T-cell (primary cell): ENCODE results near the gene PGP. TPM values are rescaled to one million over a fixed set of nuclear protein-coding genes. Genes with fewer than 3 reads are reported as not detected.

Experiments
- ATAC-seq, 4 experiments: fragments of 200-7000 bp in 3 of 4; fragments of 150-1000 bp in 1 of 4; cut with Tn5 transposase; replicated peaks in 1 of 4; 1 replicate in 3 of 4; 2 replicates in 1 of 4; pipeline ENCODE4 v1.10.0; 2021; ENCODE audit warnings: moderate library complexity in 3 of 4, mild to moderate bottlenecking in 2 of 4, moderate number of reproducible peaks in 1 of 4
- CTCF ChIA-PET, 2 donors: fragments of 300-600 bp; sonication (Branson Sonifier 250); formaldehyde crosslinking; loops; one replicate each; lab custom pipeline; 2022; ENCODE audit warnings: antibody characterized with exemption in 2 of 2; lab: Charles Lee
- POLR2A ChIA-PET, 2 donors: fragments of 300-600 bp; sonication (Branson Sonifier 250); formaldehyde crosslinking; loops; one replicate each; lab custom pipeline; 2022; ENCODE audit warnings: antibody characterized with exemption in 2 of 2; lab: Charles Lee
- DNase-seq, 35 experiments: peaks; one replicate each; pipeline versions ENCODE4 v3.0.0 to v3.0.0-alpha.2; 2013 to 2023
- H3K27ac ChIP-seq: one replicate; pipeline ENCODE4 v1.5.1; 2013; ENCODE audit warnings: low read length
- H3K27me3 ChIP-seq, 2 experiments: replicated peaks in 1 of 2; 1 replicate in 1 of 2; 2 replicates in 1 of 2; pipeline versions ENCODE4 v1.6.1 to v1.7.0; 2013; ENCODE audit warnings: low read length in 1 of 2, mixed read lengths in 1 of 2; ENCODE audit not compliant: control insufficient read depth in 2 of 2, insufficient read depth in 2 of 2; ENCODE audit errors: extremely low read depth in 1 of 2
- H3K36me3 ChIP-seq, 2 donors: 1 replicate in 1 of 2; 2 replicates in 1 of 2; pipeline versions ENCODE4 v1.6.1 to v1.7.0; 2013; ENCODE audit warnings: low read length in 1 of 2; ENCODE audit not compliant: control insufficient read depth in 2 of 2, insufficient read depth in 1 of 2; ENCODE audit errors: extremely low read depth in 1 of 2
- H3K4me1 ChIP-seq, 2 experiments: 1 replicate in 1 of 2; 2 replicates in 1 of 2; pipeline versions ENCODE4 v1.6.1 to v1.7.0; 2013; ENCODE audit warnings: low read length in 2 of 2, mixed read lengths in 1 of 2; ENCODE audit not compliant: insufficient read depth in 2 of 2, control insufficient read depth in 1 of 2; ENCODE audit errors: extremely low read depth in 1 of 2
- H3K4me3 ChIP-seq, 2 donors: 1 replicate in 1 of 2; 2 replicates in 1 of 2; pipeline versions ENCODE4 v1.5.1 to v1.7.0; 2013; ENCODE audit warnings: mild to moderate bottlenecking in 2 of 2, low read length in 1 of 2, moderate library complexity in 1 of 2; ENCODE audit not compliant: control insufficient read depth in 1 of 2; ENCODE audit errors: extremely low read depth in 1 of 2
- H3K9me3 ChIP-seq: 2 replicates; pipeline ENCODE4 v1.7.0; 2013
- H3K27ac Mint-ChIP-seq, 2 donors: one replicate each; pipeline ENCODE4 v1.8.0; 2020 to 2021; ENCODE audit warnings: mild to moderate bottlenecking in 2 of 2, mixed read lengths in 2 of 2
- H3K27me3 Mint-ChIP-seq, 2 donors: one replicate each; pipeline ENCODE4 v1.8.0; 2021 to 2022; ENCODE audit warnings: mixed read lengths in 2 of 2
- H3K36me3 Mint-ChIP-seq: one replicate; pipeline ENCODE4 v1.8.0; 2021; ENCODE audit warnings: mixed read lengths
- H3K4me1 Mint-ChIP-seq, 3 donors: one replicate each; pipeline ENCODE4 v1.8.0; 2020 to 2022; ENCODE audit warnings: mixed read lengths in 3 of 3, mild to moderate bottlenecking in 1 of 3
- H3K4me3 Mint-ChIP-seq, 3 donors: one replicate each; pipeline ENCODE4 v1.8.0; 2020 to 2022; ENCODE audit warnings: mild to moderate bottlenecking in 3 of 3, mixed read lengths in 3 of 3, moderate library complexity in 3 of 3
- H3K9me3 Mint-ChIP-seq, 3 donors: one replicate each; pipeline ENCODE4 v1.8.0; 2020 to 2022; ENCODE audit warnings: mixed read lengths in 3 of 3
- WGBS: methylation state at CpG from one replicate; pipeline ENCODE4 v1.1.5; 2013; ENCODE audit warnings: missing lambda C conversion rate; ENCODE audit not compliant: insufficient coverage; 5-methylcytosine and 5-hydroxymethylcytosine counted together
- total RNA-seq, 35 experiments: library from RNA in 6 of 35; stranded (reverse) in 6 of 35; fragments of 120-200 nt in 1 of 35; gene quantifications; one replicate each; pipeline versions ENCODE4 v1.2.1 to v1.2.4 and lab custom pipeline; 2013 to 2026

Gene PGP
- total RNA-seq, 5 donors from 2014 or later (not counting 1 experiment from before 2014, with no cell fraction given) = 12.7 to 23.1 (median 20.4) TPM

DNA sequence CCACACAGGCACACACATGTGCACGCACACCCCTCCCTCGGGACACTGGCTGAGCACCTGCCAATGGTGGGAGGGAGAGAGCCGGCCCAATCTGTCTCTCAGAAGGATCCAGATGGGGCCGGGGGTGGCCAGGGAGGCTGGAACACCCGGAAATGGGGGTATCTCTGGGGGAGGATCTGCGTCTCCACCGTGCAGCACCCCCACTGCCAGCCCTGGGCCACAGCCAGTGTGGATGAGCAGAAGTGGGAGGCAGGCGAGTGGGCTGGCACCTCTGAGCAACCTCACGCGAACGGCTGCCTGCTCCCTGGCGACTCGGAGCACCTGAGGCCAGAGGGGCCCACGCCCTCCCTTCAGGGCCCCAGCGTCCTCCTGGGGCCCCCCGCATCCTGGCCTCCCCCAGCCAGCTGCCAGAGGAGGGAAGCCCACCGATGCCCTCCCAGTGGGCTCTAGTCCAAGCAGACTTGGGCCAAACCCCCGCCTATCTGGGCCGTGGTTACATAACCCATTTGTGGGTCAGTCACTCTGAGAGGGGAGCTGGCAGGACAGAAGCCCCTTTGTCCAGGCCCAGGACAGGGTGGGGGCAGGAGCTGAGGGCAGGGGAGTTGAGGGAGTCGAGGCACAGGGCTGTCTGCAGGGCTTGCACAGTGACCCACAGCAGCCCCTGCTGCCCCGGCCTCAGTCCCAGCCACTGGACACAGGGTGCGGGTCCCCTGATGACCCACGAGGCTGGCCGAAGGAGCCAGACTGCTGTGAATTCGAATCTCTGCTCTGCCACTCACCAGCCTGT is 23.8 kb downstream of the PGP start:
- Histone ChIP-seq H3K36me3 (no peaks in the 10 kb centered on the region), H3K9me3 (no peaks in the 10 kb centered on the region), H3K27me3 (peaks cover 0 to 30% of the 10 kb centered on the region in 2 experiments), H3K4me1 (peaks cover 0 to 10% of the 10 kb centered on the region in 2 experiments), H3K27ac (no peak overlapping the region), H3K4me3 (no peak overlapping the region)
- H3K27ac Mint-ChIP-seq = no peak overlapping the region
- ChIA-PET CTCF (no interaction called here), POLR2A (interaction anchor here in 1 of 2 donors (0.7 kb wide), 1 partner anchor 250 kb away, joined by 5 read pairs; no protein-coding TSS in a partner anchor)
- 81% methylated on average over 20 of the region's 25 CpGs for whole genome bisulfite sequencing
- peaks cover 5 to 9% of the 10 kb centered on the region in 2 donors for H3K27me3 Mint-ChIP-seq
- H3K4me1 Mint-ChIP-seq = peaks cover 0 to 8% (median 4%) of the 10 kb centered on the region in 3 donors
- DNase-seq (no peak), ATAC-seq (no peak)
- H3K4me3 Mint-ChIP-seq = no peak overlapping the region
- H3K36me3 Mint-ChIP-seq = no peaks in the 10 kb centered on the region
- no peaks in the 10 kb centered on the region for H3K9me3 Mint-ChIP-seq

DNA sequence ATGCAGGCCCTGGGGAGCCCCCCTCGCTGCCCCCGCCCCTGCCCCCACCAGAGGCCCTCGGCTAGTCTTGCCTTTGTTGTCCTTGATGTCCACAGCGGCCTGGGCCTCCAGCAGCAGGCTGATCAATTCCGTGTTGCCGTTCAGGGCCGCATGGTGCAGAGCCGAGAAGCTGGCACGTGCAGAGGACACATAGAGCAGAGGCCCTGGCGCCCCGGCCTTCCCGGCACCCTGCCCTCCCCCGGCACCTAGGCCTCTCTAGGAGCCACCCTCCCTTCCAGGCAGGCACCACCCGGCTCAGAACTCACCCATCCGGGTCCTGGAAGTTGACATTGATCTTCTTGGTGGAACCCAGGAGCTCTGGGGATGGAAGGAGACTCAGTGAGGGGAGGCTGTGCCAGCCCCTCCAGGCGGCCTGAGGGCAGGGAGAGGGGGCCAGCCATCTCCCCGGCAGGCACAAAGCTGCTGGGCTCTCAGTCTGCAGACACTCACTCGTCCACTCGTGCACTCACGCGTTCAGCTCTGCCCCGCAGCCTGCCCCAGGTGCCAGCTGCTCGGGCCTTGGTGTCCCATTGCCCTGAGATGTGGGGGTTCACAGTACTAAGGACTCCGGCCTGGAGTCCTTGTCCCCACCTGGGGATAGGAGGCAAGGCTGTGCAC is 24.5 kb downstream of the PGP start:
- 83% methylated on average over 17 of the region's 24 CpGs for WGBS
- Histone ChIP-seq H3K9me3 (no peaks in the 10 kb centered on the region), H3K36me3 (no peaks in the 10 kb centered on the region), H3K4me3 (no peak overlapping the region), H3K27ac (no peak overlapping the region), H3K27me3 (peaks cover 0 to 23% of the 10 kb centered on the region in 2 experiments), H3K4me1 (peaks cover 0 to 3% of the 10 kb centered on the region in 2 experiments)
- ChIA-PET POLR2A (interaction anchor here in 1 of 2 donors (0.7 kb wide), 1 partner anchor 251 kb away, joined by 5 read pairs; no protein-coding TSS in a partner anchor), CTCF (no interaction called here)
- DNase-seq (no peak), ATAC-seq (no peak)
- H3K27ac Mint-ChIP-seq = no peak overlapping the region
- H3K9me3 Mint-ChIP-seq = no peaks in the 10 kb centered on the region
- no peaks in the 10 kb centered on the region for H3K36me3 Mint-ChIP-seq
- peaks cover 0 to 5% (median 4%) of the 10 kb centered on the region in 3 donors for H3K4me1 Mint-ChIP-seq
- peaks cover 5 to 8% of the 10 kb centered on the region in 2 donors for H3K27me3 Mint-ChIP-seq
- no peak overlapping the region for H3K4me3 Mint-ChIP-seq

DNA sequence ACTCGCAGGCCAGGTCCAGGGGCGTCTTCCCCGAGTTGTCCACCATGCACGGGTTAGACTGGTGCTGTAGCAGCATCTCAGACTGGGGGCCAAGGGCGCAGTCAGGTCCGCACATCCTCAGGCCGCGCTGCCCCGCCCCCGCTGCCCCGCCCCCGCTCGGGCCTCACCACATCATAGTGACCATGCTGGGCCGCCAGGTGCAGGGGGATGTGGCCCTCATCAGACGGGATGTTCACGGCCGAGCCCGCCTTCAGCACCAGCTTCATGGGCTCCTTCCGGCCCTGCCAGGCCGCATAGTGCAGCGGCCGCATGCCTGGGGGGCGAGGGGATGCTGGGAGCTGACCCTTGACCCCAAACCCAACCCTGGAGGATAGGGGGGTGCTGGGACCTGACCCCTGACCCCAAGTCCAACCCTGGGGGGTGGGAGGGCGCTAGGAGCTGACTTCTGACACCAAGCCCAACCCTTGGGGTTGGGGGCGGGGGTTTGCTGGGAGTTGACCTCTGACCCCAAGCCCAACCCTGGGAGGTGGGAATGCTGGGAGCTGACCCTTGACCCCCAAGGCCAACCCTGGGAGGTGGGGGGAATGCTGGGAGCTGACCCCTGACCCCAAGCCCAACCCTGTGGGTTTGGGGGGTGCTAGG is 25.3 kb downstream of the PGP start:
- H3K4me1 Mint-ChIP-seq = no peaks in the 10 kb centered on the region
- H3K27me3 ChIP-seq = peaks cover 0 to 15% of the 10 kb centered on the region in 2 experiments
- POLR2A ChIA-PET = no interaction called here
- peaks cover 0 to 3% of the 10 kb centered on the region in 2 donors for H3K27me3 Mint-ChIP-seq
- H3K4me3 Mint-ChIP-seq = no peak overlapping the region
- H3K9me3 ChIP-seq = no peaks in the 10 kb centered on the region
- H3K9me3 Mint-ChIP-seq = no peaks in the 10 kb centered on the region
- ATAC-seq (no peak), DNase-seq (no peak)
- H3K27ac ChIP-seq = no peak overlapping the region
- WGBS = 93% methylated on average over 17 of the region's 25 CpGs
- no peak overlapping the region for H3K27ac Mint-ChIP-seq
- H3K36me3 Mint-ChIP-seq = no peaks in the 10 kb centered on the region
- H3K4me3 ChIP-seq = no peak overlapping the region
- CTCF ChIA-PET = no interaction called here
- no peaks in the 10 kb centered on the region for H3K4me1 ChIP-seq
- H3K36me3 ChIP-seq = no peaks in the 10 kb centered on the region

DNA sequence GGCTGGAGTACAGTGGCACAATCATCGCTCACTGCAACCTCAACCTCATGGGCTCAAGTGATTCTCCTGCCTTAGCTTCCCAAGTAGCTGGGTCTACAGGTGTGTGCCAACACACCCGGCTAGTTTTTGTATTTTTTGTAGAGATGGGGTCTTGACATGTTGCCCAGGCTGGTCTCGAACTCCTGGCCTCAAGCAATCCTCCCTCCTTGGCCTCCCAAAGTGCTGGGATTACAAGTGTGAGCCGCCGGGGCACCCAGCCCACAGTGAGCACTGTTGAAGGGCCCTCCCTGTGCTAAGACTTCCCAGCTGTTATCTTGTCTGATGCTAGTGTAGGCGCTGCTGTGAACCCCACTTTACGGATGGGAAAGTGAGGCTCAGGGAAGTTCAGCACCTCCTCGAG is 26.2 kb downstream of the PGP start:
- DNase-seq = no peak
- Histone ChIP-seq H3K9me3 (no peaks in the 10 kb centered on the region), H3K4me3 (no peak overlapping the region), H3K4me1 (no peaks in the 10 kb centered on the region), H3K36me3 (no peaks in the 10 kb centered on the region), H3K27ac (no peak overlapping the region), H3K27me3 (peaks cover 0 to 6% of the 10 kb centered on the region in 2 experiments)
- Mint-ChIP-seq H3K4me3 (no peak overlapping the region), H3K27ac (no peak overlapping the region), H3K9me3 (no peaks in the 10 kb centered on the region), H3K36me3 (no peaks in the 10 kb centered on the region), H3K27me3 (no peaks in the 10 kb centered on the region), H3K4me1 (no peaks in the 10 kb centered on the region)
- WGBS = 97% methylated on average over 4 of the region's 8 CpGs
- ChIA-PET CTCF (no interaction called here), POLR2A (no interaction called here)
- ATAC-seq = no peak

DNA sequence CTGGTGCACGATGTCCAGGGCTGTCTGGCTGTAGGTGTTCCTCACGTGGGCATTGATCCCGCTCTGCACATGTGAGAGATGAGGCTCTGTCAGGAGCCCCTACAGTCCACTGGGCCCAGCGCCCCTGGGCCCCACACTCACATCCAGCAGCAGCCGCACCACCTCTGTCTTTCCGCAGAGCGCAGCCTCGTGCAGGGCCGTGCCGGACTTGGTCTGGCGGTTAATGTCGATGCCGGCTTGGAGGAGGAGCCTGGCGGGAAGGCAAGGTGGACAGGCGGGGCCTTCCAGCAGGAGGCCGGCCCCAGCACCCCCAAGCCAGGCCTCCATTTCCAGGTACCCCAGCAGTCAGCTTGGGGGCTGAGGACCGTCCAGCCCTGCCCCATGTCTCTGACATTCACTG is 27.4 kb downstream of the PGP start:
- Histone ChIP-seq H3K4me1 (peaks cover 0 to 2% of the 10 kb centered on the region in 2 experiments), H3K9me3 (no peaks in the 10 kb centered on the region), H3K36me3 (no peaks in the 10 kb centered on the region), H3K4me3 (no peak overlapping the region), H3K27me3 (peaks cover 0 to 4% of the 10 kb centered on the region in 2 experiments), H3K27ac (no peak overlapping the region)
- no peak overlapping the region for H3K27ac Mint-ChIP-seq
- no peak for ATAC-seq
- H3K27me3 Mint-ChIP-seq = no peaks in the 10 kb centered on the region
- no peak for DNase-seq
- 83% methylated on average over 15 of the region's 17 CpGs for WGBS
- CTCF ChIA-PET = no interaction called here
- H3K4me3 Mint-ChIP-seq = no peak overlapping the region
- no peaks in the 10 kb centered on the region for H3K4me1 Mint-ChIP-seq
- H3K9me3 Mint-ChIP-seq = no peaks in the 10 kb centered on the region
- no peaks in the 10 kb centered on the region for H3K36me3 Mint-ChIP-seq
- POLR2A ChIA-PET = no interaction called here

DNA sequence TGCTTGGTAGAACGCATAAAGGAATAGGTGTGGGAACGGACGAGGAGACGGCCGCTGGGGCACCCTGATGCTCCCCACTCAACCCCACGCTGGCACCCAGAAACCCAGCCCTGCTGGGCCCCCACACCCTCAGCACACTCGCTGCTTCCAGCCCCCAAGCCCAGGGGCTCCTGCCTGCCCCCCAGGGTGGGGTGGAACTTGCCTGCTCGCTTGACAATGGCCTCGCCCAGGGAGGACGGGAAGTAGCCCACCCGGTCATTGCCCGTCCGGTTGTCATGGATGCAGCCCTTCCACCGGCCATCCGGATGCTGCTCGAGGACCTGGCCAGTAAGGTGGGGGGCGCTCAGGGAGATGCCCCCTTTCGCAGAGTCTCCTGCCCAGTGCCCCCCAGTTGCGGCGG is 28.1 kb downstream of the PGP start:
- Histone ChIP-seq H3K27ac (no peak overlapping the region), H3K9me3 (no peaks in the 10 kb centered on the region), H3K36me3 (no peaks in the 10 kb centered on the region), H3K4me1 (peaks cover 0 to 3% of the 10 kb centered on the region in 2 experiments), H3K4me3 (no peak overlapping the region), H3K27me3 (peaks cover 0 to 4% of the 10 kb centered on the region in 2 experiments)
- no peak for ATAC-seq
- DNase-seq = no peak
- no peaks in the 10 kb centered on the region for H3K27me3 Mint-ChIP-seq
- no peak overlapping the region for H3K4me3 Mint-ChIP-seq
- no peak overlapping the region for H3K27ac Mint-ChIP-seq
- WGBS = 87% methylated on average over 17 of the region's 20 CpGs
- ChIA-PET CTCF (no interaction called here), POLR2A (no interaction called here)
- H3K36me3 Mint-ChIP-seq = no peaks in the 10 kb centered on the region
- H3K9me3 Mint-ChIP-seq = no peaks in the 10 kb centered on the region
- H3K4me1 Mint-ChIP-seq = peaks cover 0 to 1% (median 0%) of the 10 kb centered on the region in 3 donors
